ENCODE data around the gene SERPINE2. TPM values are rescaled to one million over a fixed set of nuclear protein-coding genes. Genes with fewer than 3 reads are reported as not detected.

Gene SERPINE2
- total and polyA plus RNA-seq, 2 experiments from 2014 or later: 18.3 to 44.3 TPM

DNA sequence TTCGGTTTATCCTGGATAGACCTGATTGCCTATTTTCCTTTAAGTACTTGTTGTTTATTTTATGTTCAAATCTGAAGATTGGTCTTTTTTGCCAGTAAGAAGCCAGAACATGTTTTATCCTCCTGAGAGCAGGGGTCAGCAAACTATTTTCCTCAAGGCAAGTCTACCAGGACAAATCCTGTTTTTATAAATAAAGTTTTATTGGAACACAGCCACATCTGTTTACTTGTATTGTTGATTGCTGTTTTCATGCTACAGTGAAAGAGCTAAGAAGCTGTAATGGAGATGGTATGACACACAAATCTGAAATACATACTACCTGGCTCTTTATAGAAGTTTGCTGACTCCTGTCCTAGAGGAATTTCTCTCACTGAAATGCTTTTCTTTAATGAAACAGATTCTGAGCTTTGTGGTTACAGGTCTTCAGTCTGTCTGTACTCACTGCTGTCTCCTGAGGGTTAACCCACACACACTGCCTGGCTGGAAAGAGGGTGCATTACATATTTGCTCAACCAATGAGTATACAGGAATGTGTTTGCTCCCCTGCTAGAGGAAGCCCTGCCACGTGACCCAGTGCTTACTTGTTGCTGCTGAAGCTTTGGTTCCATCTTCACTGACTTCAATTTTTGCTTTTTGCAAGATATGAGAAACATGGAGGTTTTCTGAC, 59.2 kb downstream of the SERPINE2 start:
- Histone ChIP-seq H3K4me1 (ENCODE audit: low read depth) (no peaks in the 10 kb centered on the region), H3K27me3 (no peaks in the 10 kb centered on the region), H3K9me3 (ENCODE audit: low read depth) (no peaks in the 10 kb centered on the region), H3K27ac (no peak overlapping the region), H3K36me3 (no peaks in the 10 kb centered on the region), H3K4me3 (no peak overlapping the region)
- peak in 1 of 2 donors; percentile 36 for DNase-seq (ENCODE audit: low read depth in 1 of 2, low spot score in 1 of 2)
- TF ChIP-seq, protein P1, sequence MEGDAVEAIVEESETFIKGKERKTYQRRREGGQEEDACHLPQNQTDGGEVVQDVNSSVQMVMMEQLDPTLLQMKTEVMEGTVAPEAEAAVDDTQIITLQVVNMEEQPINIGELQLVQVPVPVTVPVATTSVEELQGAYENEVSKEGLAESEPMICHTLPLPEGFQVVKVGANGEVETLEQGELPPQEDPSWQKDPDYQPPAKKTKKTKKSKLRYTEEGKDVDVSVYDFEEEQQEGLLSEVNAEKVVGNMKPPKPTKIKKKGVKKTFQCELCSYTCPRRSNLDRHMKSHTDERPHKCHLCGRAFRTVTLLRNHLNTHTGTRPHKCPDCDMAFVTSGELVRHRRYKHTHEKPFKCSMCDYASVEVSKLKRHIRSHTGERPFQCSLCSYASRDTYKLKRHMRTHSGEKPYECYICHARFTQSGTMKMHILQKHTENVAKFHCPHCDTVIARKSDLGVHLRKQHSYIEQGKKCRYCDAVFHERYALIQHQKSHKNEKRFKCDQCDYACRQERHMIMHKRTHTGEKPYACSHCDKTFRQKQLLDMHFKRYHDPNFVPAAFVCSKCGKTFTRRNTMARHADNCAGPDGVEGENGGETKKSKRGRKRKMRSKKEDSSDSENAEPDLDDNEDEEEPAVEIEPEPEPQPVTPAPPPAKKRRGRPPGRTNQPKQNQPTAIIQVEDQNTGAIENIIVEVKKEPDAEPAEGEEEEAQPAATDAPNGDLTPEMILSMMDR (IDR thresholded peaks at IDR 0.05; ENCODE audit: low read depth, low read length): no peak

DNA sequence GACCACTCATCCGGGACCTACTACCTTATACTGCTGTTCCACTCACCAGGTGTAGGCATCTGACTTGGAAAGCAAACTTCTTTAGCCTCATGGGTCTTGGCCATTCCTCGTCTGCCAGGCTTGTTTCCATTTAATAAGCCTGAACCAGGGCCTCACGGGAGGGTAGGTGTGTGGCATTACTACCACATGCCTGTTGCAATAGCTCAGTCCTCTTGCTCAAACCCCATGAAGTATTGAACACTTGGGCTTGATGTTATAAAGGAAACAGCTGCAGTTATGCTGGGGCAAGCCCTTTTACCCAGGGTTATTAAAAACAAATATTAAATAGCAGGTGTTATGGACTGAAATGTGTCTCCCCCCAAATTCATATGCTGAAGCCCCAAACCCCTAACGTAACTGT, 60.6 kb downstream of the SERPINE2 start:
- Histone ChIP-seq H3K9me3 (ENCODE audit: low read depth) (no peaks in the 10 kb centered on the region), H3K4me3 (no peak overlapping the region), H3K36me3 (no peaks in the 10 kb centered on the region), H3K27ac (no peak overlapping the region), H3K4me1 (ENCODE audit: low read depth) (no peaks in the 10 kb centered on the region), H3K27me3 (no peaks in the 10 kb centered on the region)
- TF ChIP-seq, protein P1 (IDR thresholded peaks at IDR 0.05; ENCODE audit: low read depth, low read length): no peak
- no peak for DNase-seq (ENCODE audit: low read depth in 1 of 2, low spot score in 1 of 2)

DNA sequence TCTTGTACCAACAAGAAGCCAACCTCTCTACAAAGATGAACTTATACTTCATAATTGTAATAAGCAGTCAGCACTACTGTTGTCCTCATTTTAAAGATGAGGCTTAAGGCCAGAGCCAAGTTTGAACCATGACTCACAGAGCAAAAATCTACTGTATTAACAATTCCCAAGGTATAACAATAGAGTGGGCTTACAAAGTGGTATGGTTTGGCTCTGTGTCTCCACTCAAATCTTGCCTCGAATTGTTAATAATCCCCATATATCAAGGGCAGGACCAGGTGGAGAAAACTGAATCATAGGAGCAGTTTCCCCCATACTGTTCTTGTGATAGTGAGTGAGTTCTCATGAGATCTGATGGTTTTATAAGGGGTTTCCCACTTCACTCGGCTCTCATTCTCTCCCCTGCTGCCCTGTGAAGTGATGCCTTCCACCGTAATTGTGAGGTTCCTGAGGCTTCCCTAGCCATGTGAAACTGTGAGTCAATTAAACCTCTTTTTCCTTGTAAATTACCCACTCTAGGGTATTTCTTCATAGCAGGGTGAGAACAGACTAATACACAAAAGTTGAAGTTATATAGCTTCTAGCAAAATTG, 62.4 kb downstream of the SERPINE2 start:
- no peaks in the 10 kb centered on the region for H3K9me3 ChIP-seq (ENCODE audit: low read depth)
- TF ChIP-seq, protein P1 (IDR thresholded peaks at IDR 0.05; ENCODE audit: low read depth, low read length): no peak
- peaks cover 4% of the 10 kb centered on the region for H3K4me1 ChIP-seq (ENCODE audit: low read depth)
- H3K4me3 ChIP-seq: no peak overlapping the region
- peak in 1 of 2 donors; percentile 50 for DNase-seq (ENCODE audit: low read depth in 1 of 2, low spot score in 1 of 2)
- no peaks in the 10 kb centered on the region for H3K27me3 ChIP-seq
- H3K36me3 ChIP-seq: no peaks in the 10 kb centered on the region
- H3K27ac ChIP-seq: no peak overlapping the region

GRCh38 chr2:223973606-223974005, 65.5 kb downstream of the SERPINE2 start:
- no peak for DNase-seq (ENCODE audit: low read depth in 1 of 2, low spot score in 1 of 2)
- H3K9me3 ChIP-seq (ENCODE audit: low read depth): no peaks in the 10 kb centered on the region
- H3K36me3 ChIP-seq: no peaks in the 10 kb centered on the region

DNA sequence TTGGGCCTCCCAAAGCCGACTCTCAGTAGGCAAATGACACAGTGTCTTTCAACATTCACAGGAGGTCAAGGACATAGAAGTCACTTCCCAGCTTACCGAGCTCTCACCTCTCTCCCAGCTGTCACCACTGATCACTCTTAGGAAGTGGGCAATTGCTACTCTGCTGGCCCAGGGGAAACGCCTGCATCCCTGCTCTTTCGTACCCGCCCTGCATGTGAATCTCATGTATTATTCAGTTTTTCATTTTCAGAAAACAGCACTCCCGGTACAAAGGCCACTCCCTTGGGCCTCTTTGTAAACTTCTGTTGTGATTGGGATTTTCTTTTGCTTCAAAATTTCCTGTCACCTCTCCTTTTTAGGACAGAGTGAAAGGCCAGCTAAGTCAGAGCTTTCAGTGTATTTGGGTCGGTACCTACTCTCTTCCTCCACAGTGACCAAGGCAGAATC, 66.4 kb downstream of the SERPINE2 start:
- peak in 1 of 2 donors; percentile 70 for DNase-seq (ENCODE audit: low read depth in 1 of 2, low spot score in 1 of 2)
- Histone ChIP-seq H3K4me1 (ENCODE audit: low read depth) (peaks cover 4% of the 10 kb centered on the region), H3K27me3 (no peaks in the 10 kb centered on the region), H3K9me3 (ENCODE audit: low read depth) (no peaks in the 10 kb centered on the region), H3K27ac (no peak overlapping the region), H3K36me3 (peaks cover 2% of the 10 kb centered on the region), H3K4me3 (no peak overlapping the region)
- TF ChIP-seq, protein P1 (IDR thresholded peaks at IDR 0.05; ENCODE audit: low read depth, low read length): no peak

More at GRCh38 chr2:223973606-223974005, 65.5 kb downstream of the SERPINE2 start:
- H3K27me3 ChIP-seq: no peaks in the 10 kb centered on the region
- TF ChIP-seq, protein P1 (IDR thresholded peaks at IDR 0.05; ENCODE audit: low read depth, low read length): no peak
- no peak overlapping the region for H3K4me3 ChIP-seq
- H3K27ac ChIP-seq: no peak overlapping the region
- H3K4me1 ChIP-seq (ENCODE audit: low read depth): peaks cover 4% of the 10 kb centered on the region
